ELR (cell line): ENCODE results near the gene YPEL1.

Experiments
- DNase-seq: peaks from one replicate; pipeline ENCODE4 v3.0.0-alpha.2; 2015; ENCODE audit warnings: low read depth

Gene YPEL1

GRCh38 chr22:21735200-21736083 lies at the start of gene YPEL1:
TSS of gene YPEL1 (minus strand) at chr22:21735794. CDS start at chr22:21710744, 25,050 bp downstream.
- peak; percentile 90 for DNase-seq

GRCh38 chr22:21780259-21780658 lies 44.7 kb upstream of the YPEL1 start:
- no peak for DNase-seq

- DNase-seq = no peak
Observed at GRCh38 chr22:21779444-21779843, 43.9 kb upstream of the YPEL1 start.

GRCh38 chr22:21778705-21779363 lies 43.2 kb upstream of the YPEL1 start:
- DNase-seq = peak; percentile 73

GRCh38 chr22:21771631-21771976 lies 36.0 kb upstream of the YPEL1 start:
- no peak for DNase-seq

- DNase-seq = no peak
Observed at GRCh38 chr22:21768435-21768834, 32.8 kb upstream of the YPEL1 start.

GRCh38 chr22:21766691-21767462 lies 31.3 kb upstream of the YPEL1 start:
- DNase-seq = no peak

GRCh38 chr22:21765909-21766529 lies 30.4 kb upstream of the YPEL1 start:
- DNase-seq = no peak

- no peak for DNase-seq
Observed at GRCh38 chr22:21764038-21764804, 28.6 kb upstream of the YPEL1 start.

GRCh38 chr22:21762712-21763581 lies 27.4 kb upstream of the YPEL1 start:
- DNase-seq = no peak

GRCh38 chr22:21761994-21762680 lies 26.5 kb upstream of the YPEL1 start:
- DNase-seq = no peak

GRCh38 chr22:21761086-21761485 lies 25.5 kb upstream of the YPEL1 start:
- DNase-seq = peak; percentile 50

- DNase-seq = peak; percentile 69
Observed at GRCh38 chr22:21760640-21761039, 25.0 kb upstream of the YPEL1 start.

- DNase-seq = no peak
Observed at GRCh38 chr22:21759646-21760376, 24.2 kb upstream of the YPEL1 start.

- DNase-seq = no peak
Observed at GRCh38 chr22:21759093-21759492, 23.5 kb upstream of the YPEL1 start.

- no peak for DNase-seq
Observed at GRCh38 chr22:21758091-21758864, 22.7 kb upstream of the YPEL1 start.

- peak; percentile 86 for DNase-seq
Observed at GRCh38 chr22:21755851-21756284, 20.3 kb upstream of the YPEL1 start.

- no peak for DNase-seq
Observed at GRCh38 chr22:21754523-21754922, 18.9 kb upstream of the YPEL1 start.
